ENCODE measurements around the gene RERE.

DNA sequence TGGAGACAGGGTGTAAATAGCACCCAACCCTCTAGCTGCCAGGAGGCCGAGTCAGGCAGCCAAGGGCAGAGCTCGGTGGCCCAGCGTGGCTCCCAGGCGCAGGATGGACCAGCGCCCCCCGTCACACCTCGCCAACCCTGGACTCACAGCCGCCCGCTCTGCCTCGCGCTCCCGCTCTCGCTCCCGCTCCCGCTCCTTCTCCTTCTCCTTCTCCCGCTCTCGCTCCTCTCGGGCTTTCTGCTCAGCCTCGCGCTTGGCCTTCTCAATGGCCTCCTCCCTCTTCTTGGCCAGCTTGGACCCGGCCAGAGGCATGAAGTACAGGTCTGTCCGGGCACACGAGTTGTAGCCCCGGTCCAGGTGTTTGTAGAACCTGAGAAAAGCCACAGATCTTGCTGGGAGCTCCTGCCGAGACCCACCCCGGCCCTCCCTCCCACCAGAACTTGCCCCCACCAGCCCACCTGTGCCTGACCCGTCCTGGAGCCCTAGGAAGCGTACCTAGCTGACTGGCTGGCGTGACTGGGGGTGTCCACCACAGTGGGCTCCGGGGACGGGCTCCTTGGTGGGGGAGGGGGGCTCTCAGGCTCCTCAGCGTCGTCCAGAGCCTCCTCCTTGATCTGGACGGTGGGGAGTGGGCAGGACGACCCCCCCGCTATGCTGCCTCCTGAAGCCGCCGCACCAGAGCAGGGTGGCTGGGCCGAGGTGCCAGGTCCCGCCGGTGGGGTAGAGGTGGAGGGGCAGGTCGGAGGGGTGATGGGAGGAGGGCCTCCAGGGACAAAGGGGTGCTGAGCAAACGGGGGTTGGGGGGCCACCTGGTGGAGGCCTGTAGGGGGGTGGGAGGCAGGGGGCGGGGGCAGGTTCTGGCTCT, 457.6 kb downstream of the RERE start:
- TF ChIP-seq, protein P1, sequence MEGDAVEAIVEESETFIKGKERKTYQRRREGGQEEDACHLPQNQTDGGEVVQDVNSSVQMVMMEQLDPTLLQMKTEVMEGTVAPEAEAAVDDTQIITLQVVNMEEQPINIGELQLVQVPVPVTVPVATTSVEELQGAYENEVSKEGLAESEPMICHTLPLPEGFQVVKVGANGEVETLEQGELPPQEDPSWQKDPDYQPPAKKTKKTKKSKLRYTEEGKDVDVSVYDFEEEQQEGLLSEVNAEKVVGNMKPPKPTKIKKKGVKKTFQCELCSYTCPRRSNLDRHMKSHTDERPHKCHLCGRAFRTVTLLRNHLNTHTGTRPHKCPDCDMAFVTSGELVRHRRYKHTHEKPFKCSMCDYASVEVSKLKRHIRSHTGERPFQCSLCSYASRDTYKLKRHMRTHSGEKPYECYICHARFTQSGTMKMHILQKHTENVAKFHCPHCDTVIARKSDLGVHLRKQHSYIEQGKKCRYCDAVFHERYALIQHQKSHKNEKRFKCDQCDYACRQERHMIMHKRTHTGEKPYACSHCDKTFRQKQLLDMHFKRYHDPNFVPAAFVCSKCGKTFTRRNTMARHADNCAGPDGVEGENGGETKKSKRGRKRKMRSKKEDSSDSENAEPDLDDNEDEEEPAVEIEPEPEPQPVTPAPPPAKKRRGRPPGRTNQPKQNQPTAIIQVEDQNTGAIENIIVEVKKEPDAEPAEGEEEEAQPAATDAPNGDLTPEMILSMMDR (IDR thresholded peaks at IDR 0.05) = no peak
- TF ChIP-seq TCF7L2 (IDR thresholded peaks at IDR 0.05; ENCODE audit: low read depth, low read length) = no peak
- TF ChIP-seq SIN3A (IDR thresholded peaks at IDR 0.05; ENCODE audit: borderline replicate concordance, insufficient read depth, low read depth, low read length) = no peak
- no peak for TF ChIP-seq POLR2AphosphoS5 (IDR thresholded peaks at IDR 0.05; ENCODE audit: low read depth, low read length)
- TF ChIP-seq, protein P2, sequence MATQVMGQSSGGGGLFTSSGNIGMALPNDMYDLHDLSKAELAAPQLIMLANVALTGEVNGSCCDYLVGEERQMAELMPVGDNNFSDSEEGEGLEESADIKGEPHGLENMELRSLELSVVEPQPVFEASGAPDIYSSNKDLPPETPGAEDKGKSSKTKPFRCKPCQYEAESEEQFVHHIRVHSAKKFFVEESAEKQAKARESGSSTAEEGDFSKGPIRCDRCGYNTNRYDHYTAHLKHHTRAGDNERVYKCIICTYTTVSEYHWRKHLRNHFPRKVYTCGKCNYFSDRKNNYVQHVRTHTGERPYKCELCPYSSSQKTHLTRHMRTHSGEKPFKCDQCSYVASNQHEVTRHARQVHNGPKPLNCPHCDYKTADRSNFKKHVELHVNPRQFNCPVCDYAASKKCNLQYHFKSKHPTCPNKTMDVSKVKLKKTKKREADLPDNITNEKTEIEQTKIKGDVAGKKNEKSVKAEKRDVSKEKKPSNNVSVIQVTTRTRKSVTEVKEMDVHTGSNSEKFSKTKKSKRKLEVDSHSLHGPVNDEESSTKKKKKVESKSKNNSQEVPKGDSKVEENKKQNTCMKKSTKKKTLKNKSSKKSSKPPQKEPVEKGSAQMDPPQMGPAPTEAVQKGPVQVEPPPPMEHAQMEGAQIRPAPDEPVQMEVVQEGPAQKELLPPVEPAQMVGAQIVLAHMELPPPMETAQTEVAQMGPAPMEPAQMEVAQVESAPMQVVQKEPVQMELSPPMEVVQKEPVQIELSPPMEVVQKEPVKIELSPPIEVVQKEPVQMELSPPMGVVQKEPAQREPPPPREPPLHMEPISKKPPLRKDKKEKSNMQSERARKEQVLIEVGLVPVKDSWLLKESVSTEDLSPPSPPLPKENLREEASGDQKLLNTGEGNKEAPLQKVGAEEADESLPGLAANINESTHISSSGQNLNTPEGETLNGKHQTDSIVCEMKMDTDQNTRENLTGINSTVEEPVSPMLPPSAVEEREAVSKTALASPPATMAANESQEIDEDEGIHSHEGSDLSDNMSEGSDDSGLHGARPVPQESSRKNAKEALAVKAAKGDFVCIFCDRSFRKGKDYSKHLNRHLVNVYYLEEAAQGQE (IDR thresholded peaks at IDR 0.05; ENCODE audit: insufficient read depth in 1 of 2, low read depth in 2 of 2, low read length in 1 of 2) = no peak

Measured in Panc1 (cell line).